MM.1S (cell line): ENCODE results near the gene AHRR.

Source experiments
- CTCF ChIP-seq: fragments of 300-600 bp; sonication (generic); IDR thresholded peaks from 2 replicates; pipeline ENCODE4 v1.5.1; 2016; ENCODE audit warnings: antibody characterized with exemption, low read length, mixed read lengths
- EZH2phosphoT487 ChIP-seq: fragments of 300-600 bp; sonication (generic); IDR thresholded peaks from 2 replicates; pipeline ENCODE4 v1.6.1; 2018; ENCODE audit warnings: antibody characterized with exemption, low read length

GRCh38 chr5:426392-426976, 105.0 kb downstream of the AHRR start:
- TF ChIP-seq EZH2phosphoT487, result no peak
- TF ChIP-seq CTCF, result no peak
